K562 (cell line): ENCODE measurements around the gene TEX54. TPM values are rescaled to one million over a fixed set of nuclear protein-coding genes. Genes with fewer than 3 reads are reported as not detected.

Experiments used
- BHLHE40 ChIP-seq: IDR thresholded peaks from 2 replicates; pipeline ENCODE4 v1.6.1; 2011; ENCODE audit warnings: low read length, improper control_type of control experiment
- CBFA2T3 ChIP-seq: fragments of 450-650 bp; IDR thresholded peaks from 2 replicates; pipeline ENCODE4 v1.6.1; 2017
- FOS ChIP-seq: IDR thresholded peaks from 3 replicates; pipeline ENCODE4 v1.6.1; 2011; ENCODE audit not compliant: insufficient read length; ENCODE audit errors: extremely low read depth
- HNRNPK ChIP-seq: fragments of 200-400 bp; formaldehyde crosslinking; IDR thresholded peaks from one replicate; pipeline ENCODE4 v1.6.1; 2018; ENCODE audit warnings: mild to moderate bottlenecking, low read depth, low read length; ENCODE audit not compliant: poor library complexity, severe bottlenecking
- KAT2B ChIP-seq: IDR thresholded peaks from one replicate; pipeline ENCODE4 v1.6.1; 2012; ENCODE audit warnings: low read depth, mild to moderate bottlenecking, control low read depth, inconsistent platforms, low read length, moderate library complexity
- KDM4B ChIP-seq, 2 experiments: fragments of 450-650 bp in 1 of 2; sonication (generic) in 1 of 2; IDR thresholded peaks; 2 replicates each; pipeline ENCODE4 v1.6.1; 2016 to 2017; ENCODE audit warnings: borderline replicate concordance in 2 of 2, antibody characterized with exemption in 1 of 2, low read depth in 1 of 2, mild to moderate bottlenecking in 1 of 2
- LARP7 ChIP-seq: fragments of 450-650 bp; IDR thresholded peaks from 2 replicates; pipeline ENCODE4 v1.6.1; 2016
- MEIS2 ChIP-seq: fragments of 450-650 bp; IDR thresholded peaks from 2 replicates; pipeline ENCODE4 v1.6.1; 2014; ENCODE audit warnings: mild to moderate bottlenecking; ENCODE audit not compliant: partially characterized antibody
- MTA2 ChIP-seq: fragments of 450-650 bp; IDR thresholded peaks from 2 replicates; pipeline ENCODE4 v1.6.1; 2016; ENCODE audit warnings: low read depth
- NR4A1 ChIP-seq, 2 experiments: fragments of 250-450 bp in 1 of 2; fragments of 450-650 bp in 1 of 2; sonication (Bioruptor Pico) in 1 of 2; IDR thresholded peaks; 2 replicates each; pipeline versions ENCODE4 v1.4.0 to v1.6.1; 2016 to 2020; ENCODE audit warnings: mild to moderate bottlenecking in 2 of 2, missing compliant biosample characterization in 1 of 2, missing genetic modification characterization in 1 of 2, moderate library complexity in 1 of 2
- POLR2AphosphoS2 ChIP-seq: IDR thresholded peaks from 2 replicates; pipeline ENCODE4 v1.6.1; 2012; ENCODE audit warnings: low read length, improper control_type of control experiment
- POU5F1 ChIP-seq: fragments of 150-350 bp; IDR thresholded peaks from 2 replicates; pipeline ENCODE4 v1.6.1; 2014; ENCODE audit warnings: borderline replicate concordance, low read length, low read depth, mild to moderate bottlenecking; ENCODE audit not compliant: partially characterized antibody
- RAD21 ChIP-seq, 2 experiments: fragments of 250-450 bp in 1 of 2; fragments of 450-650 bp in 1 of 2; sonication (Bioruptor Pico) in 1 of 2; formaldehyde crosslinking in 1 of 2; IDR thresholded peaks in 1 of 2; conservative IDR thresholded peaks in 1 of 2; 2 replicates each; pipeline versions ENCODE4 v1.4.0 to v1.8.0; 2020 to 2022; ENCODE audit warnings: mild to moderate bottlenecking in 2 of 2, moderate library complexity in 1 of 2
- RBM22 ChIP-seq: fragments of 200-400 bp; formaldehyde crosslinking; IDR thresholded peaks from 2 replicates; pipeline ENCODE4 v1.6.1; 2018; ENCODE audit warnings: low read length, low read depth; ENCODE audit not compliant: poor library complexity, severe bottlenecking
- TRIM28 ChIP-seq: fragments of 450-650 bp; IDR thresholded peaks from 2 replicates; pipeline ENCODE4 v1.6.1; 2017
- ZKSCAN8 ChIP-seq: fragments of 200-800 bp; sonication (Bioruptor generic); IDR thresholded peaks from 2 replicates; pipeline ENCODE4 v1.6.1; 2016; ENCODE audit warnings: missing genetic modification characterization, missing compliant biosample characterization
- ZNF311 ChIP-seq: fragments of 250-450 bp; sonication (Bioruptor Pico); IDR thresholded peaks from 2 replicates; pipeline ENCODE4 v1.4.0; 2020; ENCODE audit warnings: mild to moderate bottlenecking, moderate library complexity
- ZNF41 ChIP-seq: fragments of 250-450 bp; sonication (Bioruptor Pico); conservative IDR thresholded peaks from 2 replicates; pipeline ENCODE4 v1.4.0; 2020; ENCODE audit warnings: mild to moderate bottlenecking
- ZNF75A ChIP-seq: fragments of 450-650 bp; formaldehyde crosslinking; IDR thresholded peaks from 2 replicates; pipeline ENCODE4 v1.4.0; 2020; ENCODE audit warnings: mild to moderate bottlenecking
- ZNF766 ChIP-seq: fragments of 200-800 bp; sonication (Bioruptor generic); conservative IDR thresholded peaks from 2 replicates; pipeline ENCODE4 v1.6.1; 2016; ENCODE audit warnings: missing genetic modification characterization, missing compliant biosample characterization
- ZNF830 ChIP-seq: fragments of 250-450 bp; sonication (Bioruptor Pico); IDR thresholded peaks from 2 replicates; pipeline ENCODE4 v1.5.0; 2021; ENCODE audit warnings: mild to moderate bottlenecking
- polyA plus RNA-seq, 8 experiments: library from polyadenylated mRNA; depleted of rRNA in 4 of 8; stranded (reverse) in 5 of 8; unstranded in 3 of 8; fragments of >200 nt; fragmentation: Nextera tagmentation in 2 of 8; fragmentation: Illumina TruSeq in 1 of 8; extraction: Ambion mirVana in 2 of 8; extraction: Trizol in 1 of 8; gene quantifications; 2 replicates each; pipeline versions ENCODE4 v1.2.1 to v1.2.3, GENCODE V29; 2011 to 2014; ENCODE audit warnings: inconsistent platforms in 1 of 8, missing spikeins in 1 of 8
- total RNA-seq, 7 experiments: library from RNA; depleted of rRNA in 6 of 7; stranded (reverse); fragments of >200 nt in 6 of 7; fragmentation: Illumina TruSeq in 2 of 7; extraction: Trizol in 2 of 7; gene quantifications; 2 replicates each; pipeline versions ENCODE4 v1.2.1 to v1.2.3, GENCODE V29; 2011 to 2021; ENCODE audit warnings: low replicate concordance in 1 of 7
- TF ChIP-seq, protein P1 (sequence below): sonication (generic); formaldehyde crosslinking; IDR thresholded peaks from 2 replicates; pipeline ENCODE4 v1.8.1; 2023; ENCODE audit warnings: mild to moderate bottlenecking, missing genetic modification reagents
- TF ChIP-seq, protein P2 (sequence below): fragments of 450-650 bp; IDR thresholded peaks from 2 replicates; pipeline ENCODE4 v1.6.1; 2016
- TF ChIP-seq, protein P3 (sequence below): conservative IDR thresholded peaks from 2 replicates; pipeline ENCODE4 v1.6.1; 2011; ENCODE audit warnings: low read depth, mild to moderate bottlenecking, low read length; ENCODE audit not compliant: control insufficient read depth
- TF ChIP-seq, protein P4 (sequence below), 2 experiments: fragments of 450-650 bp in 1 of 2; sonication (generic) in 1 of 2; formaldehyde crosslinking; conservative IDR thresholded peaks; 2 replicates each; pipeline versions ENCODE4 v1.4.0 to v1.8.1; 2020 to 2022; ENCODE audit warnings: mild to moderate bottlenecking in 1 of 2, missing genetic modification reagents in 1 of 2

Gene TEX54
- total and polyA plus RNA-seq, 9 of the 15 experiments (the other 6 are each of a cell fraction or from before 2014, with no cell fraction given), result not detected

DNA sequence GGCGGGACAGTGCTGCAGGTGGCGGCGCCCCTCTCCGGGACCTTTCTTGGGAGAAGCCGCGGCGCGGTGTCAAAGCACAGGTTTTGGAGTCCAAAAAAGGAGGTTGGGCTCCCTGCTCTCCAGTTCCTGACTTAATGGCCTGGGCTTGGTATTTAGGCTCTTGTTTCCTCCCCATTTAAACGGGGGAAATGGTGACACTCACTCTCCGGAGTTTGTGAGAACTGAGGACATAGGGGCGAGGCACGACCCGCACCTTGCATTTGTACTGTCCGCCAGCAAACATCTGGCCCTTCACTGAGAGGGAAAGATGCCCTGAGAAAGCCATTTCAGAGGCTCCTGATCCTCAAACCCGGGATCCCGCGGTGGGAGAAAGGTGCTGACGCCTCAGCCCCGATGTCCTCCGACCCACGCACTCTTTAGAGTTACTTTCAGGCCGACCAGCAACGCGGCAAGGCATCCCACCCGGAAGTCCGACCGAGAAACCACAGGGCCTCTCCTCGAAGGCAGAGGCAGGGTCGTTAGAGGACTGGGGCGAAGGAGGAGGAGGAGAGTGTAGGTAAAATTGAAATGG is 9.6 kb upstream of the TEX54 start (continued):
- TF ChIP-seq, protein P1, sequence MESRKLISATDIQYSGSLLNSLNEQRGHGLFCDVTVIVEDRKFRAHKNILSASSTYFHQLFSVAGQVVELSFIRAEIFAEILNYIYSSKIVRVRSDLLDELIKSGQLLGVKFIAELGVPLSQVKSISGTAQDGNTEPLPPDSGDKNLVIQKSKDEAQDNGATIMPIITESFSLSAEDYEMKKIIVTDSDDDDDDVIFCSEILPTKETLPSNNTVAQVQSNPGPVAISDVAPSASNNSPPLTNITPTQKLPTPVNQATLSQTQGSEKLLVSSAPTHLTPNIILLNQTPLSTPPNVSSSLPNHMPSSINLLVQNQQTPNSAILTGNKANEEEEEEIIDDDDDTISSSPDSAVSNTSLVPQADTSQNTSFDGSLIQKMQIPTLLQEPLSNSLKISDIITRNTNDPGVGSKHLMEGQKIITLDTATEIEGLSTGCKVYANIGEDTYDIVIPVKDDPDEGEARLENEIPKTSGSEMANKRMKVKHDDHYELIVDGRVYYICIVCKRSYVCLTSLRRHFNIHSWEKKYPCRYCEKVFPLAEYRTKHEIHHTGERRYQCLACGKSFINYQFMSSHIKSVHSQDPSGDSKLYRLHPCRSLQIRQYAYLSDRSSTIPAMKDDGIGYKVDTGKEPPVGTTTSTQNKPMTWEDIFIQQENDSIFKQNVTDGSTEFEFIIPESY (CRISPR knock-in tag), result peak; percentile 51; the same call in 1 of the 2 replicates
- TF ChIP-seq CBFA2T3 (no peak), RAD21 (CRISPR knock-in tag; conservative IDR thresholded peaks at IDR 0.05 in 1 of 2, IDR thresholded peaks at IDR 0.05 in 1 of 2) (0 out of 4 replicates have a peak, but pooled peaks of 1 of the 2 experiments have one; percentile 7), LARP7 (no peak), HNRNPK (no peak), ZKSCAN8 (CRISPR knock-in tag) (no peak; the same call in 1 of the 2 replicates), ZNF830 (CRISPR knock-in tag) (no peak), POLR2AphosphoS2 (no peak), ZNF75A (CRISPR knock-in tag) (no peak), KDM4B (IDR thresholded peaks at IDR 0.05; ENCODE audit: borderline replicate concordance in 2 of 2, low read depth in 1 of 2) (no peak), RBM22 (no peak), TRIM28 (no peak), ZNF41 (CRISPR knock-in tag) (no peak), MTA2 (no peak), NR4A1 (CRISPR knock-in tag; IDR thresholded peaks at IDR 0.05) (no peak), NR4A1 (tag; IDR thresholded peaks at IDR 0.05) (no peak), KAT2B (no peak), MEIS2 (no peak), POU5F1 (no peak), ZNF311 (no peak), FOS (no peak), ZNF766 (CRISPR knock-in tag) (0 out of 2 replicates have a peak, but pooled peaks have one; percentile 19), BHLHE40 (no peak)
- TF ChIP-seq, protein P2, sequence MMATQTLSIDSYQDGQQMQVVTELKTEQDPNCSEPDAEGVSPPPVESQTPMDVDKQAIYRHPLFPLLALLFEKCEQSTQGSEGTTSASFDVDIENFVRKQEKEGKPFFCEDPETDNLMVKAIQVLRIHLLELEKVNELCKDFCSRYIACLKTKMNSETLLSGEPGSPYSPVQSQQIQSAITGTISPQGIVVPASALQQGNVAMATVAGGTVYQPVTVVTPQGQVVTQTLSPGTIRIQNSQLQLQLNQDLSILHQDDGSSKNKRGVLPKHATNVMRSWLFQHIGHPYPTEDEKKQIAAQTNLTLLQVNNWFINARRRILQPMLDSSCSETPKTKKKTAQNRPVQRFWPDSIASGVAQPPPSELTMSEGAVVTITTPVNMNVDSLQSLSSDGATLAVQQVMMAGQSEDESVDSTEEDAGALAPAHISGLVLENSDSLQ, result no peak
- TF ChIP-seq, protein P3, sequence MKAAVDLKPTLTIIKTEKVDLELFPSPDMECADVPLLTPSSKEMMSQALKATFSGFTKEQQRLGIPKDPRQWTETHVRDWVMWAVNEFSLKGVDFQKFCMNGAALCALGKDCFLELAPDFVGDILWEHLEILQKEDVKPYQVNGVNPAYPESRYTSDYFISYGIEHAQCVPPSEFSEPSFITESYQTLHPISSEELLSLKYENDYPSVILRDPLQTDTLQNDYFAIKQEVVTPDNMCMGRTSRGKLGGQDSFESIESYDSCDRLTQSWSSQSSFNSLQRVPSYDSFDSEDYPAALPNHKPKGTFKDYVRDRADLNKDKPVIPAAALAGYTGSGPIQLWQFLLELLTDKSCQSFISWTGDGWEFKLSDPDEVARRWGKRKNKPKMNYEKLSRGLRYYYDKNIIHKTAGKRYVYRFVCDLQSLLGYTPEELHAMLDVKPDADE, result no peak
- TF ChIP-seq, protein P4, sequence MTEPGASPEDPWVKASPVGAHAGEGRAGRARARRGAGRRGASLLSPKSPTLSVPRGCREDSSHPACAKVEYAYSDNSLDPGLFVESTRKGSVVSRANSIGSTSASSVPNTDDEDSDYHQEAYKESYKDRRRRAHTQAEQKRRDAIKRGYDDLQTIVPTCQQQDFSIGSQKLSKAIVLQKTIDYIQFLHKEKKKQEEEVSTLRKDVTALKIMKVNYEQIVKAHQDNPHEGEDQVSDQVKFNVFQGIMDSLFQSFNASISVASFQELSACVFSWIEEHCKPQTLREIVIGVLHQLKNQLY (CRISPR knock-in tag; conservative IDR thresholded peaks at IDR 0.05), result no peak
